Gastrocnemius medialis (tissue), 4 donors: ENCODE results near the gene NDRG4. TPM values are rescaled to one million over a fixed set of nuclear protein-coding genes. Genes with fewer than 3 reads are reported as not detected.
A peak's percentile ranks its signal among the peaks of the same experiment; 100 is the strongest.

Experiments
- ATAC-seq, 2 donors: fragments of 150-250 bp; one replicate each; pipeline ENCODE4 v1.9.1; 2016
- DNase-seq, 2 donors: peaks; one replicate each; pipeline ENCODE4 v3.0.0-alpha.2; 2019
- H3K27ac ChIP-seq, 4 donors: fragments of 200-600 bp; sonication (generic); 1 replicate in 1 of 4; 2 replicates in 3 of 4; pipeline ENCODE4 v1.5.1; 2016 to 2018; ENCODE audit warnings: mild to moderate bottlenecking in 2 of 4, moderate library complexity in 1 of 4
- H3K27me3 ChIP-seq, 3 donors: fragments of 200-600 bp; sonication (generic) in 2 of 3; 1 replicate in 1 of 3; 2 replicates in 2 of 3; pipeline versions ENCODE4 v1.5.1 to v1.6.0; 2016 to 2019; ENCODE audit warnings: mild to moderate bottlenecking in 1 of 3, moderate library complexity in 1 of 3
- H3K36me3 ChIP-seq, 2 donors: fragments of 200-600 bp; sonication (generic) in 1 of 2; one replicate each; pipeline ENCODE4 v1.5.1; 2017 to 2018
- H3K4me1 ChIP-seq, 2 donors: fragments of 200-600 bp; sonication (generic) in 1 of 2; one replicate each; pipeline ENCODE4 v1.5.1; 2016 to 2017; ENCODE audit warnings: mild to moderate bottlenecking in 2 of 2
- H3K4me3 ChIP-seq, 4 donors: fragments of 200-600 bp; sonication (generic) in 3 of 4; 1 replicate in 1 of 4; 2 replicates in 3 of 4; pipeline ENCODE4 v1.5.1; 2016 to 2019; ENCODE audit warnings: mild to moderate bottlenecking in 2 of 4
- H3K9me3 ChIP-seq, 3 donors: fragments of 200-600 bp; sonication (generic) in 2 of 3; 1 replicate in 1 of 3; 2 replicates in 2 of 3; pipeline ENCODE4 v1.5.1; 2016 to 2019
- POLR2A ChIP-seq, 2 donors: fragments of 450-650 bp; IDR thresholded peaks; one replicate each; pipeline ENCODE4 v1.6.1; 2017; ENCODE audit warnings: antibody characterized with exemption in 2 of 2, mild to moderate bottlenecking in 2 of 2, moderate library complexity in 2 of 2
- in situ Hi-C, 4 donors: fragments of 200-750 bp; cut with MboI; loops; one replicate each; pipeline versions ENCODE4 v1.15.0 to v1.8.0; 2017; ENCODE audit warnings: low sequenced_read_pairs in 4 of 4
- intact Hi-C: fragments of 100-400 bp; cut with DNase I; formaldehyde crosslinking; loops from one replicate; pipeline ENCODE4 v1.15.1; 2023; ENCODE audit warnings: low total_unique reads
- total RNA-seq, 4 donors: library from RNA; depleted of rRNA; stranded (reverse); fragments of >200 nt; gene quantifications; one replicate each; pipeline versions ENCODE4 v1.1.0 to v1.2.3, GENCODE V29; 2016
- TF ChIP-seq, protein P1 (sequence below), 5 experiments: fragments of 450-650 bp in 3 of 5; fragments of 200-600 bp in 2 of 5; sonication (generic) in 2 of 5; IDR thresholded peaks in 4 of 5; conservative IDR thresholded peaks in 1 of 5; 1 replicate in 4 of 5; 2 replicates in 1 of 5; pipeline ENCODE4 v1.5.1; 2016 to 2019; ENCODE audit warnings: antibody characterized with exemption in 5 of 5, mild to moderate bottlenecking in 3 of 5, moderate library complexity in 3 of 5

Gene NDRG4
- total RNA-seq, 4 donors from 2014 or later: 2.0 to 13.3 (median 6.5) TPM

DNA sequence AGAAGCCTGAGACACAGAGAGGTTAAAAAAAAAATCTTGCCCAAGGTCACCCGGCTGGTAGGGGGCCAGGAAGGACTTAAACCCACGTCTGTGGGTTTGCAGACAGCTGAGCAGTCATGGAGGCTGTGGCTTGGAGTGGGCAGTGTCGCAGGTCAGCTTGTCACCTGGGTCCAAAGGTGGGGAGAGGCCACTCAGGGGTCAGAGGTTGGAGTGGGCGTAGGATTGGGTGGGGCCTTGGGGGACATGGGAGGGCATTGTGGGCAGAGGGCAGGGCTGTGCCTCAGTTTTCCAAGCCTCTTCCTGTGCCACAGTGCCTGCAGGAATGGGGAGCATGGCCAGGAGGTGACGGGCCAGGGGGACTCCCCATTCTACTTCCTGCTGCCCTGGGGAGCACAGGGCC, 2.0 kb upstream of the NDRG4 start:
- Histone ChIP-seq H3K4me1 (peaks cover 4 to 6% of the 10 kb centered on the region in 2 donors), H3K9me3 (no peaks in the 10 kb centered on the region), H3K36me3 (no peaks in the 10 kb centered on the region), H3K27me3 (peaks cover 12 to 21% (median 17%) of the 10 kb centered on the region in 3 donors), H3K27ac (no peak overlapping the region), H3K4me3 (no peak overlapping the region)
- DNase-seq: no peak
- ATAC-seq: no peak
- intact Hi-C loops: no loop called here
- no peak for TF ChIP-seq POLR2A (IDR thresholded peaks at IDR 0.05)
- TF ChIP-seq, protein P1, sequence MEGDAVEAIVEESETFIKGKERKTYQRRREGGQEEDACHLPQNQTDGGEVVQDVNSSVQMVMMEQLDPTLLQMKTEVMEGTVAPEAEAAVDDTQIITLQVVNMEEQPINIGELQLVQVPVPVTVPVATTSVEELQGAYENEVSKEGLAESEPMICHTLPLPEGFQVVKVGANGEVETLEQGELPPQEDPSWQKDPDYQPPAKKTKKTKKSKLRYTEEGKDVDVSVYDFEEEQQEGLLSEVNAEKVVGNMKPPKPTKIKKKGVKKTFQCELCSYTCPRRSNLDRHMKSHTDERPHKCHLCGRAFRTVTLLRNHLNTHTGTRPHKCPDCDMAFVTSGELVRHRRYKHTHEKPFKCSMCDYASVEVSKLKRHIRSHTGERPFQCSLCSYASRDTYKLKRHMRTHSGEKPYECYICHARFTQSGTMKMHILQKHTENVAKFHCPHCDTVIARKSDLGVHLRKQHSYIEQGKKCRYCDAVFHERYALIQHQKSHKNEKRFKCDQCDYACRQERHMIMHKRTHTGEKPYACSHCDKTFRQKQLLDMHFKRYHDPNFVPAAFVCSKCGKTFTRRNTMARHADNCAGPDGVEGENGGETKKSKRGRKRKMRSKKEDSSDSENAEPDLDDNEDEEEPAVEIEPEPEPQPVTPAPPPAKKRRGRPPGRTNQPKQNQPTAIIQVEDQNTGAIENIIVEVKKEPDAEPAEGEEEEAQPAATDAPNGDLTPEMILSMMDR (IDR thresholded peaks at IDR 0.05 in 4 of 5, conservative IDR thresholded peaks at IDR 0.05 in 1 of 5): no peak
- in situ Hi-C loops: loop anchor here in 1 of 4 donors (10.0 kb wide), 1 partner anchor 157 kb away; no protein-coding TSS in a partner anchor

DNA sequence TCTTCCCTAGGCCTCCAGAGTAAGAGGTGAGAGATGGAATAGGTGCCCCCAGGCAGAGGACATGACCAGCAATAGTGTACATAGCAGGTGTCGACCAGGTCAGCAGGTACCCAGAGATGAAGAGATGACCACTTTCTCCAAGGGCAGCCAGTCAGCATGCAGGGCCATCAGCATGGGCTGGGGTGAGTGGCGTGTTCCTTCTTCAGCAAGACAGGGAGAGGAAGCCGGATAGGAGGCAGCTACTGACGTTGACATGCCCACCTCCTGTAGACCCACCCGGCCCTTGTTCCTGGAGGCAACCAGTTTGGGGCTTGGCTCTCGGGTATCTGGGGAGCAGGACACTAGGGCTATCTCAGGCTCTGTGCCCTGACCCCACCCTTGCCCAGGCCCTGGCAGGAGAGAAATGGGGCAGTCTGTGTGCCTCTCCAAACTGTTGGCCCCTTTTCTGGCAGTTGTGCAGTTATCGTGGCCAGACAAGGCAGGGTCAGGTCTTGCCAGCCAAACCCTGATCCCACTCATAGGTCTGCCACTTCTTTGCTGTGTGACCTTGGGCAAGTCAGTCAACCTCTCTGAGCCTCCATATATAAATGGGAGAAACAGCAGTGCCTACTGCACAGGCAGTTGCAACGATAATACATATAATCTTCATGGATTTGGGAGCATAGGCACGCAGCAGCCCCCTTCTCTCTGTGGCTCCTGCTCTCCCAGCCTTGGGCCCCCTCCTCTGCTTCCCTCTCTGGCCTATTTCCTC, 1.4 kb upstream of the NDRG4 start:
- H3K9me3 ChIP-seq: no peaks in the 10 kb centered on the region
- ATAC-seq (no peak), DNase-seq (no peak)
- H3K4me3 ChIP-seq: no peak overlapping the region
- no peak overlapping the region for H3K27ac ChIP-seq
- no peaks in the 10 kb centered on the region for H3K36me3 ChIP-seq
- peaks cover 12 to 21% (median 17%) of the 10 kb centered on the region in 3 donors for H3K27me3 ChIP-seq
- peaks cover 4 to 6% of the 10 kb centered on the region in 2 donors for H3K4me1 ChIP-seq
- in situ Hi-C loops (loop anchor here in 1 of 4 donors (10.0 kb wide), 1 partner anchor 156 kb away; no protein-coding TSS in a partner anchor), intact Hi-C loops (no loop called here)
- TF ChIP-seq POLR2A (IDR thresholded peaks at IDR 0.05): no peak
- TF ChIP-seq, protein P1 (IDR thresholded peaks at IDR 0.05 in 4 of 5, conservative IDR thresholded peaks at IDR 0.05 in 1 of 5): no peak

DNA sequence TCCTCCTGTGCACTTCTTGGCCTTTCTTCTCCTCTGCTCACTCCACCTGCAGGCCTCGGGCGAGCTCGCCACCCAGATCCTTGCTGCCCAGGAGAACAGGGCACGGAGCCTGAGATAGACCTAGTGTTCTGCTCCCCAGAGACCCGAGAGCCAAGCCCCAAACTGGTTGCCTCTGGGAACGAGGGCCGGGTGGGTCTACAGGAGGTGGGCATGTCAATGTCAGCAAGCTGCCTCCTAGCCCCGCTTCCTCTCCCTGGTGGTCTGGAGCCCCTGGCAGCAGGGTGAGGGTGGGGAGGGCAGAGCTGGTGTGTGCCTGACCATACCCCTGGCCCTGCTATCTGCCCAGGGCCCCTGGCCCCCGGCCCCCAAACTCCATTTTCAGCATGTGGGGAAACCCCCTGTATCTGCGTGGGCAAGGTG, 841 bp upstream of the NDRG4 start:
- no peak overlapping the region for H3K27ac ChIP-seq
- in situ Hi-C loops: loop anchor here in 1 of 4 donors (10.0 kb wide), 1 partner anchor 156 kb away; no protein-coding TSS in a partner anchor
- intact Hi-C loops: no loop called here

DNA sequence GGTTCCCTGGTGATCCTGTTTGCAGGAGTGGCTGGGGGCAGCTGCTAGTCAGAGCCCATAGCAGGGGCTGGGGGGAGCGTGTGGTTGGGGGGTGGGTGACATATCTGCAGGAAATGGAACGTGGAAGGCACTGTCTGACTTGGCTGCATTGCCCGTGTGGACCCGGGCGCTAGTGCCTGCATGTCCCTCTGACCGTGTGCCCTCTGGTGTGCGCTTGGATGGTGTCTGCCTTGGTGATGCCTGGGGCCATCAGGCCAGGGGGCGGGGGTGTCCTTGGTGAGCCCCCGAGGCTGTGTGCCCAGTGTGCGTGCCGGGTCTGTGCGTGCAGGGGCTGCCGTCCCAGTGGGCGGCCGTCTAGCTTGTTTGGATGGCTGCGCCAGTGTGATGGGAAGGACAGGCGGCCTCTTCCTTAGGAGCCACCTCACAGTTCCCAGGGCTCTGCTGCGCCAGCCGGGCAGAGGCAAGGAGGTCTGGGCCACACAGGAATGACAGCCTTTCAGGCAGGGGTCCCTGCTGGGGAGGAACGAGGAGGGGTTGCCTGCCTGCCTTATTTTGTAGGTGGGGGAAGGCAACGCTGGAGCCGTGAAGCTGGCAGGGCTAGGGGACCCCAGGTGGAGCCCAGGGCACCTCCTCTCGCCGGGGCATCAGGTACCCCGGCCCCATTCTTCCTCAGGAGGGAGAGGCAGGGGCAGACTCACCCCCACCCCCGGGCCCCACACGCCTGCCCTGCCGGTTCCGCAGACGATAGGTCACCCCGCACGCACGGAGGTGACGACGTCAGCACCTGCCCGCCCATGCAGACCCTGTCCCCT, 693 bp downstream of the NDRG4 start:
- peak overlapping the region in 3 of 4 donors; percentile 17 to 31 (median 22) for H3K4me3 ChIP-seq
- no peak for TF ChIP-seq POLR2A (IDR thresholded peaks at IDR 0.05)
- TF ChIP-seq, protein P1 (IDR thresholded peaks at IDR 0.05 in 4 of 5, conservative IDR thresholded peaks at IDR 0.05 in 1 of 5): no peak
- H3K36me3 ChIP-seq: no peaks in the 10 kb centered on the region
- no peak overlapping the region for H3K27ac ChIP-seq
- DNase-seq (no peak), ATAC-seq (no peak)
- H3K27me3 ChIP-seq: peaks cover 12 to 21% (median 17%) of the 10 kb centered on the region in 3 donors
- peaks cover 4 to 6% of the 10 kb centered on the region in 2 donors for H3K4me1 ChIP-seq
- no peaks in the 10 kb centered on the region for H3K9me3 ChIP-seq
- in situ Hi-C loops (loop anchor here in 2 of 4 donors (25.0 kb wide), 2 partner anchors 162 to 237 kb away; partner anchors contain the start of gene GOT2 (in 1 of the 2)), intact Hi-C loops (no loop called here)

More for the DNA sequence above, 841 bp upstream of the NDRG4 start:
- peaks cover 12 to 21% (median 17%) of the 10 kb centered on the region in 3 donors for H3K27me3 ChIP-seq
- no peaks in the 10 kb centered on the region for H3K9me3 ChIP-seq
- no peak for ATAC-seq
- TF ChIP-seq POLR2A (IDR thresholded peaks at IDR 0.05): no peak
- TF ChIP-seq, protein P1 (IDR thresholded peaks at IDR 0.05 in 4 of 5, conservative IDR thresholded peaks at IDR 0.05 in 1 of 5): no peak
- H3K4me1 ChIP-seq: peaks cover 4 to 6% of the 10 kb centered on the region in 2 donors
- no peaks in the 10 kb centered on the region for H3K36me3 ChIP-seq
- no peak for DNase-seq
- H3K4me3 ChIP-seq: no peak overlapping the region
